Measurements from ENCODE around the gene PRSS36. TPM values are rescaled to one million over a fixed set of nuclear protein-coding genes. Genes with fewer than 3 reads are reported as not detected.
"Not testable (repeated sequence)": the region's sequence is repeated elsewhere in the genome, so short reads cannot be mapped to it uniquely, and the experiment has no call there.

Gene PRSS36
- total and polyA plus RNA-seq, 12 donors, result 0.30 to 3.4 (median 1.3) TPM

- peak overlapping the region in 2 of 10 donors; percentile 83 to 84 for H3K27ac ChIP-seq
- H3K4me3 ChIP-seq, result no peak overlapping the region
- ATAC-seq, result no peak
- intact Hi-C loops (cut with DNase I), result loop anchor here in 4 of 10 donors (5.0 kb wide), 2 partner anchors 34 to 36 kb away; partner anchors contain the start of genes ZNF646 (in 1 of the 4) and ZNF668 (in 1 of the 4)
- no peaks in the 10 kb centered on the region for H3K9me3 ChIP-seq
- H3K4me1 ChIP-seq, result peaks cover 7 to 32% (median 15%) of the 10 kb centered on the region in 9 donors
- no peaks in the 10 kb centered on the region for H3K27me3 ChIP-seq
- H3K36me3 ChIP-seq, result peaks cover 0 to 27% (median 18%) of the 10 kb centered on the region in 9 donors
- TF ChIP-seq CTCF (IDR thresholded peaks at IDR 0.05), result no peak
- no peak for DNase-seq
- 90 to 91% methylated on average over 28 of the region's 28 CpGs for WGBS, 2 donors
Observed at GRCh38 chr16:31106509-31107464, 43.1 kb downstream of the PRSS36 start.

GRCh38 chr16:31105677-31106213, 44.1 kb downstream of the PRSS36 start:
- H3K27ac ChIP-seq, result peak overlapping the region in 9 of 10 donors; percentile 39 to 84 (median 74)
- H3K27me3 ChIP-seq, result no peaks in the 10 kb centered on the region
- H3K4me1 ChIP-seq, result peaks cover 7 to 32% (median 14%) of the 10 kb centered on the region in 9 donors
- DNase-seq (peak; percentile 88 to 92), ATAC-seq (peak; percentile 75 to 92 (median 90))
- TF ChIP-seq CTCF (IDR thresholded peaks at IDR 0.05), result peak; percentile 78 to 95 (median 84)
- 11 to 12% methylated on average over 33 of the region's 33 CpGs for WGBS, 2 donors
- peaks cover 0 to 16% (median 8%) of the 10 kb centered on the region in 9 donors for H3K36me3 ChIP-seq
- H3K9me3 ChIP-seq, result no peaks in the 10 kb centered on the region
- peak overlapping the region in 7 of 10 donors; percentile 15 to 42 (median 29) for H3K4me3 ChIP-seq
- intact Hi-C loops (cut with DNase I), result loop anchor here in 4 of 10 donors (5.0 kb wide), 2 partner anchors 33 to 37 kb away; partner anchors contain the start of genes ZNF646 (in 1 of the 4) and ZNF668 (in 1 of the 4)

- not testable (repeated sequence) for DNase-seq
Observed at GRCh38 chr16:31100876-31101641, 48.8 kb downstream of the PRSS36 start.

GRCh38 chr16:31099860-31100638, 49.8 kb downstream of the PRSS36 start:
- intact Hi-C loops (cut with DNase I), result loop anchor here in 1 of 10 donors (5.0 kb wide), 1 partner anchor 118 kb away; no protein-coding TSS in a partner anchor
- 59 to 64% methylated on average over 4 of the region's 4 CpGs for WGBS, 2 donors

More at GRCh38 chr16:31100876-31101641, 48.8 kb downstream of the PRSS36 start:
- H3K27ac ChIP-seq; intact Hi-C loops (cut with DNase I); H3K4me1 ChIP-seq; H3K4me3 ChIP-seq; H3K9me3 ChIP-seq; H3K27me3 ChIP-seq; ATAC-seq; H3K36me3 ChIP-seq: not testable (repeated sequence)
- WGBS, 2 donors, result 70 to 77% methylated on average over 13 of the region's 13 CpGs

More at GRCh38 chr16:31099860-31100638, 49.8 kb downstream of the PRSS36 start:
- no peak for ATAC-seq
- Histone ChIP-seq H3K27me3 (no peaks in the 10 kb centered on the region), H3K36me3 (no peaks in the 10 kb centered on the region), H3K27ac (no peak overlapping the region), H3K9me3 (peaks cover 0 to 9% (median 0%) of the 10 kb centered on the region in 11 donors), H3K4me3 (no peak overlapping the region), H3K4me1 (peaks cover 0 to 10% (median 6%) of the 10 kb centered on the region in 9 donors)
- TF ChIP-seq CTCF (IDR thresholded peaks at IDR 0.05), result no peak
- no peak for DNase-seq

Data from heart right ventricle (tissue), 16 donors.